ENCODE results near the gene SNAP91. TPM values are rescaled to one million over a fixed set of nuclear protein-coding genes. Genes with fewer than 3 reads are reported as not detected.

The SNAP91 gene
- total RNA-seq, 1 donor from 2014 or later, result 0.27 TPM

- DNase-seq (ENCODE audit: low read depth) (peak; percentile 10), FAIRE-seq (no peak)
- H3K9me3 Mint-ChIP-seq (ENCODE audit: unreplicated experiment), result peaks cover 3% of the 10 kb centered on the region
These were observed 172.8 kb downstream of the SNAP91 start for GRCh38 chr6:83536034-83536646.

GRCh38 chr6:83518816-83519480 is 190.0 kb downstream of the SNAP91 start:
- Histone ChIP-seq H3K4me1 (ENCODE audit: insufficient read depth, low read length) (no peaks in the 10 kb centered on the region), H3K27ac (ENCODE audit: low read depth, low read length) (no peak overlapping the region), H3K36me3 (ENCODE audit: insufficient read depth, low read length) (no peaks in the 10 kb centered on the region), H3K4me2 (ENCODE audit: low read length) (no peak overlapping the region), H4K20me1 (ENCODE audit: insufficient read depth, low read length) (no peaks in the 10 kb centered on the region), H3K4me3 (ENCODE audit: insufficient read depth, low read depth, low read length) (no peak overlapping the region), H3K9ac (ENCODE audit: low read length) (no peak overlapping the region), H3K9me3 (ENCODE audit: insufficient read depth, low read depth, low read length) (no peaks in the 10 kb centered on the region), H3K79me2 (ENCODE audit: insufficient read depth, low read length) (no peaks in the 10 kb centered on the region), H3K27me3 (ENCODE audit: insufficient read depth, low read length) (no peaks in the 10 kb centered on the region), H2AFZ (ENCODE audit: low read depth, low read length) (no peak overlapping the region)
- DNase-seq (ENCODE audit: low read depth) (peak; percentile 27), FAIRE-seq (no peak)
- Mint-ChIP-seq H3K27me3 (ENCODE audit: low read depth, unreplicated experiment) (no peaks in the 10 kb centered on the region), H3K9me3 (ENCODE audit: unreplicated experiment) (no peaks in the 10 kb centered on the region), H3K4me1 (ENCODE audit: low read depth, unreplicated experiment) (peaks cover 8% of the 10 kb centered on the region), H3K36me3 (ENCODE audit: low read depth, unreplicated experiment) (no peaks in the 10 kb centered on the region), H3K27ac (ENCODE audit: unreplicated experiment) (no peak overlapping the region), H3K4me3 (ENCODE audit: unreplicated experiment) (no peak overlapping the region)
- TF ChIP-seq CTCF (IDR thresholded peaks at IDR 0.05; ENCODE audit: insufficient read depth, low read depth, low read length) (peak; percentile 30), EZH2 (IDR thresholded peaks at IDR 0.05; ENCODE audit: insufficient read depth, low read length) (no peak)

More at GRCh38 chr6:83536034-83536646, 172.8 kb downstream of the SNAP91 start:
- no peak overlapping the region for H3K9ac ChIP-seq (ENCODE audit: low read length)
- Mint-ChIP-seq H3K27ac (ENCODE audit: unreplicated experiment) (no peak overlapping the region), H3K27me3 (ENCODE audit: low read depth, unreplicated experiment) (no peaks in the 10 kb centered on the region), H3K4me1 (ENCODE audit: low read depth, unreplicated experiment) (no peaks in the 10 kb centered on the region), H3K4me3 (ENCODE audit: unreplicated experiment) (no peak overlapping the region), H3K36me3 (ENCODE audit: low read depth, unreplicated experiment) (no peaks in the 10 kb centered on the region)
- H3K4me2 ChIP-seq (ENCODE audit: low read length), result no peak overlapping the region
- no peak overlapping the region for H2AFZ ChIP-seq (ENCODE audit: low read depth, low read length)
- H3K36me3 ChIP-seq (ENCODE audit: insufficient read depth, low read length), result no peaks in the 10 kb centered on the region
- no peaks in the 10 kb centered on the region for H3K9me3 ChIP-seq (ENCODE audit: insufficient read depth, low read depth, low read length)
- H3K79me2 ChIP-seq (ENCODE audit: insufficient read depth, low read length), result no peaks in the 10 kb centered on the region
- no peak overlapping the region for H3K4me3 ChIP-seq (ENCODE audit: insufficient read depth, low read depth, low read length)
- no peak overlapping the region for H3K27ac ChIP-seq (ENCODE audit: low read depth, low read length)
- TF ChIP-seq CTCF (IDR thresholded peaks at IDR 0.05; ENCODE audit: insufficient read depth, low read depth, low read length) (peak; percentile 78), EZH2 (IDR thresholded peaks at IDR 0.05; ENCODE audit: insufficient read depth, low read length) (no peak)
- no peaks in the 10 kb centered on the region for H4K20me1 ChIP-seq (ENCODE audit: insufficient read depth, low read length)
- no peaks in the 10 kb centered on the region for H3K27me3 ChIP-seq (ENCODE audit: insufficient read depth, low read length)
- H3K4me1 ChIP-seq (ENCODE audit: insufficient read depth, low read length), result no peaks in the 10 kb centered on the region

GRCh38 chr6:83517500-83517899 is 191.4 kb downstream of the SNAP91 start:
- Histone ChIP-seq H3K27ac (ENCODE audit: low read depth, low read length) (no peak overlapping the region), H4K20me1 (ENCODE audit: insufficient read depth, low read length) (no peaks in the 10 kb centered on the region), H3K4me2 (ENCODE audit: low read length) (no peak overlapping the region), H2AFZ (ENCODE audit: low read depth, low read length) (no peak overlapping the region), H3K36me3 (ENCODE audit: insufficient read depth, low read length) (no peaks in the 10 kb centered on the region), H3K9me3 (ENCODE audit: insufficient read depth, low read depth, low read length) (no peaks in the 10 kb centered on the region), H3K4me3 (ENCODE audit: insufficient read depth, low read depth, low read length) (no peak overlapping the region), H3K4me1 (ENCODE audit: insufficient read depth, low read length) (peaks cover 3% of the 10 kb centered on the region), H3K9ac (ENCODE audit: low read length) (no peak overlapping the region), H3K27me3 (ENCODE audit: insufficient read depth, low read length) (peaks cover 2% of the 10 kb centered on the region), H3K79me2 (ENCODE audit: insufficient read depth, low read length) (no peaks in the 10 kb centered on the region)
- FAIRE-seq, result no peak
- Mint-ChIP-seq H3K27me3 (ENCODE audit: low read depth, unreplicated experiment) (peaks cover 2% of the 10 kb centered on the region), H3K27ac (ENCODE audit: unreplicated experiment) (no peak overlapping the region), H3K4me1 (ENCODE audit: low read depth, unreplicated experiment) (peaks cover 9% of the 10 kb centered on the region), H3K4me3 (ENCODE audit: unreplicated experiment) (no peak overlapping the region), H3K36me3 (ENCODE audit: low read depth, unreplicated experiment) (no peaks in the 10 kb centered on the region), H3K9me3 (ENCODE audit: unreplicated experiment) (no peaks in the 10 kb centered on the region)
- TF ChIP-seq CTCF (IDR thresholded peaks at IDR 0.05; ENCODE audit: insufficient read depth, low read depth, low read length) (no peak), EZH2 (IDR thresholded peaks at IDR 0.05; ENCODE audit: insufficient read depth, low read length) (no peak)
- DNase-seq (ENCODE audit: low read depth), result no peak
